Inferior parietal cortex (tissue), 1 donor: ENCODE results near the gene CD82.

Experiments
- DNase-seq: peaks from one replicate; pipeline ENCODE4 v3.0.0-alpha.2; 2016; ENCODE audit errors: extremely low spot score

The CD82 gene

DNA sequence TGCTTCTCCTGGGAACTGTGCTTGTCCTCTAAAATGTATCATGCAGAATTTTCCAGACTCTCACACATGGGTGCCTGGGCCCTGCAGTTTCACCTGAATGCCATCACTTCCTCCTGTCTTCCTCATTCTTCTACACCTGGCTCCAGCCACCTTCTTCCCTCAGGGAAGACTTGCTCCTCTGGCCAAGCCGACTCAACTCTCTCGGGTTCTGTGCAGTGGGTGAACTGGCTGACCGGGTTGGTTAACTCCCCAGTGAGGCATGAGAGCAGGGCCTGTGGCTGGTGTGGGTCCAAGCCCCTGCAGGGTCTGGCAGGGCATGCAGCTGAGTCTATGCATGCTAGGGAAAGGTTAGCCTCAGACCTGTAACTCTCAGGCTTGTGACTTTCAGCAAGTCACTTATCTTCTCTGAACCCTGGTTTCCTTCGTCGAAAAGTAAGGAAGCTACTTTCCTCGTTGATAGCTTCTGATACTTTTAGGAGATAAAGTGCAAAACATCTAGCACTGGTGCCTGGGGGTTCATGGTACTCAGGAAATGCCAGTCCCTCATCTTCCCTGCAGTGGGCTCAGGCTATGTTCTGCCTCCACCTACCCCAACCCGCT lies 11.9 kb downstream of the CD82 start:
- DNase-seq = no peak

DNA sequence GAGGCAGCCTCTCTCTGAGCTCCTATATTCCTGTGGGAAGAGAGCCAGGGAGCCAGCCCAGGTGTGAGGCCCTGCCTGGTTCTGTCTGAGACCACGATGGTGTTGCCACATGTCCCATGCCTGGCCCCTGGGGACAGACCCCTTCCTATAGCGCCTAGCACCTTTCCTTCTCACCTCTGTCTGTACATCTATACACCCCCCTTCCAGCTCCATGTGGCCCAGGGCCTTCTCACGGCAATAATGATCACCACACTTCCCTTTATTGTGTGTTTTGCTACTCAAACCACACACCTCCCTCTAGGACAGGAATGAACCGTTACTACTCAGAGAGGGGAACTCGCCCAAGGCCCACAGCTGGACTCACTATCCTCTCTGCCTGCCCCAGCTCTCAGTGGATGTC lies 12.8 kb downstream of the CD82 start:
- DNase-seq = no peak

DNA sequence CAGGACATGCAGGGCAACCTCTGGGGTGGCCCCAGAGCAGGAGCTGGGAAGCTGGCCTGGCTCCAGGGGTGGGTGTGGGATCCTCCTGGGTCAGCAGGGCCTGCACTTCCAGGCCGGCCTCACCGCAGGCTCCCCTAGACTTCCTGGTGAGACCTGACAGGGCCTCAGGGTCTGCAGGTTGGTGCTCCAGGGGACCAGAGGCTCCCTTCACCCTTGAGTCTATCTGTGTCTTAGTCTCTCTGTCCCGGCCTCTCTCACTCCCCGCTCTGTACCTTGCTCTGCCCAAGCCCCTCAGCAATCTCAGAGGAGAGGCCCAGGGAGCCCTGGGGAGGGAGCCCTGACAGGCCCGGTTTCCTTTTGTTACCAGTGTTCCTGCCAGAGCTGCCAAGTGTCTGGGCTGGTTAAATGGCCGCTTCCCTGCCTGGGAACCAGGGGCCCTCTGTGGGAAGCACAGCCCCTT lies 13.9 kb downstream of the CD82 start:
- DNase-seq = no peak

DNA sequence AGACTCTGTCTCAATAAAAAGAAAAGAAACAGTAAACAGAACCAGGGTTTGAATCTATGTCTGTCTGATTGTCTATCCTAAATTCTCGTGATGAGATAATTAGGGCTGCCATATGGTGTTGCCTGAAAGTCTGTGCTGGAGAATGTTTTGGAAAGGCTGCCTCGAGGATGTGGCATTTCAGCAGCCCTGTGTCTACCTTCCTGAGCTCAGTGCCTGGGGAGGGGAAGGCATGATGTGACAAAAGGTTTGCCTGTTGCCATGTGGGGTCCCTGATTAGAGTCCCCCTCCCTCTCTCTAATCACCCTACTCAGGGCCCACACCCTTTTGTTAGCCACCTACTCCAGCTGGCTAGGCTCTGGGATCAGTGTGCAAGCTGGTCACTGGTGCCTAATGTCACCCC lies 15.2 kb downstream of the CD82 start:
- no peak for DNase-seq

DNA sequence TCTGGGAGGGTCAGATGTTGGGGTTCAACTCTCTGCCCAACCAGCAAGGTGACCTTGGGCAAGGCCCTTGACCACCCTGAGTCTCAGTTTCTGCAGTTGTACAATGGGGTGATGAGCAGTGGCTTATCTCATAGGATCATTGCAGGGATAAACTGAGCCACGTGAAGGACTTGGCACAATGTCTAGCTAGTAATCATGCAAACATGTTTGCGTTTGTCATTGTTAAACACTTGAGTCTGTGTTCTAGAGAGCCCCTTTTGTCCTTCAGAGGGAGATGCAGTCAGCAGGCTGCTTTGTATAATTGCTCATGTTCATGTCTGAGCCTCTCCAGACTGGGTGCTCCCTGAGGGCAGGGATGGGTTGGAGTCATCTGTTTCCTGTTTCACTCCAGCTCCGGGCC lies 15.8 kb downstream of the CD82 start:
- DNase-seq = no peak

DNA sequence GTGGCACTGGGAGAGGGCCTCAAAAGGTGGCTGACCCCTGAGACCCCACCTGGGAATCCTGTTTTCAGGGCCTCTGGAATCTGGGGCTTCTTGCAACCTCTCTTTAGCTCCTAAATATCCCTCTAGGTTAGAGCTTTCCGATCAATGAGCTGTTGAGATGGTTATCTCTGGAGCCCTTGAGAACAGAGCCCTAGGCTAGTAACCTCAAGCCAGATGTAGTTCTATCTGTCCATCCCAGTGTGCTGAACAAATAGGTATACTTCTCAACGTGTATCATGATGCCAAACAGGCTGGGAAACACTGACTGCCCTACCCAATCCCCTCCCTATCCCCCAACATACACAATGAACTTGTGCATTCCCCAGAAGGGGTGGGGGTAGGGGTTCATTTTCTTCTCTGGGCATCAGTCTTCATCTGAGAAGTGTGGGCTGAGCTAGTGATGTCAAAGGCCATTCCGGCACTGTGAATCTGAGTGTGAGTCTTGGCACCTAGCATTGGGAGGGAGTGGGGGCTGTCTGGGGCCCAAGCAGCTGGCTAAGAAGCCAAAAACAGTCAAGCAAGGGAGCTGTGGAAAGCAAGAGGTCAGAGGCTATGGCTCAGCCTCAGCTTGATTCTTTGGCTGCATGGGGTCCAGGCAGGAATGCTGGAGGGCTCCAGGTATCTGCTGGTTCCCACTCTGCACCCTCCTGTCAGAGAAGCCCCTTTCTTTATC lies 17.3 kb downstream of the CD82 start:
- DNase-seq = no peak

DNA sequence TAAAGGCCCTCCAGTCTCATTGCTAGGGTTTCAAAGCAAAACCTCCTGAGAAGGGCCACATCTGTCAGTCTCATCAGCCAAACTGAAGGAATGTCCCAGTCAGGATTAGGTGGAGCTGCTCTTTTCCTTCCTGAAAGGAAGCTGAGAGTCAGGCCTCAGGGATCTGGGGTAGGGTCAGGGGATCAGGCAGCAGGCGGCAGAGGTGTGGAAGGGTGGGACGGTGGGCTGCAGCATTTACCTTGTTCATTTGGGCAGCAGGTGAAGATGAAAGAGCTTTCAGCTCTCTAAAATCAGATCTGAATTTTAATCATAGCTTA lies 17.8 kb downstream of the CD82 start:
- no peak for DNase-seq

DNA sequence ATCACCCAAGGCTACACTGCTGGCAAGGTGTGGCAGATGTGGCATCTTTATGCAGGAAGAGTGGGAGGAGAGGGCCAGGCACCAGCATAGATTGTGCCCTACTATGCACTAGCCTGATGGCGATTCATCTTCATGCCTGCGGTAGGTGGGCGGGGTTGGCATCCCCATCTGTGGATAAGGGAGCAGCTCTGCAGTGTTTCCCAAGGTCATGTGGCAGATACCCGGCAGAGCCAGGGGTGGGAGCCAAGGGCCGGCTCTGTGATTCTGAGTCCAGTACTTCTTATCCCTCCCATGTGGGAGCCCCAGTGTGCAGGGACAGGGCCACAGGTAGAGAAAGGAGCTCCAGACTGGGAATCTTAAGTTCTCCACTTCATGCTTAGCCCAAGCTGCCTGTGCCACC lies 20.0 kb downstream of the CD82 start:
- DNase-seq = no peak

DNA sequence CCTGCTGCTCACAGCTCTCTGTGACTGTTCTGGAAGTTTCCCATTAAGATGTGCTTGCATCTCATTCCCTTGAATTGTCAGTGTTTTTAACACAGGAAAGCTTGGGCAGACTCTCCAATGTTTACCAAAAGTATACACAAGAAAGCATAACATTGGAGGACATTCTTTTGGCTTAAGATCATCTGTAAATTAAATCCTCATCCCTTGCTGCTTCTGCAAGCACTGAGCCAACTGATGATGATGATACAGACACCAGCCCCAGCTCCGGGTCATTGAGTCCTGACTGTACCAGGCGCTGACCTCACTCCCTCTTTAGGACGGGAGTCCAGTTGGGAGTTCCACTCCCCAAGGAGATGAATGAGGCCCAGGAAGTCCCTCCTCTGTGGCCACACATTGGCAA lies 23.8 kb downstream of the CD82 start:
- no peak for DNase-seq

DNA sequence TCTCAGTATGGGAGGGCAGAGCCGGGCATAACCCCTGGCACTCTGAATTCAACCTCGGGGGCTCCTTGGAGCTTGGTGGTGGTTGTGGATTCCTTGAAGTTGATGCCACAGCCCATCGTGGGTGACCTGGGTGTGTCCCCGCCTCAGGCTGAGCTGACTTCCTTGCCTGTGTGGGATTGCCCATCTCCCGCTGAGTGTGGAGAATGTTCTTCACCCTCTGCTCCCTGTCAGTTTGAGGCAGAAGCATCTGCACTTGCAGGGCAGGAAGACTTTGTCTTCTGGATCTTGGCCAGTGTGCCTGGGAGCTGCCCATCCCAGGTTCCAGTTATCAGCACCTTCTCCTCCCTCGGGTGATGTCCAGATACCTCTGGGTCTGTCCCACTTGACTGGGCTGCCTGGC lies 25.3 kb downstream of the CD82 start:
- no peak for DNase-seq

DNA sequence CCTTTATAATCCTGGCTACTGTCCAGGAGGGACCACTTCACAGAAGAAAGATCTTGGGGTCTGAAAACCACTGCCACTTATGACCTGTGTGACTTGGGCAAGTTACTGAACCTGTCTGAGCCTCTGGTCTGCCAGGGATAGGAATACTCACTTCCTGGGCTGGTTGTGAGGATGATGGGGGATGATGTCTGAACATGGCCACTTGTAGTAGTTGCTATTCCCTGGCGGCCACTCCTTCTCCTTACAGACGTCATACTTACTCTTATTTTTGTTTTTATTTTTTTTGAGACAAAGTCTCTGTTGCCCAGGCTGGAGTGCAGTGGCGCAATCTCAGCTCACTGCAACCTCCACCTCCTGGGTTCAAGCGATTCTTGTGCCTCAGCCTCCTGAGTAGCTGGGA lies 26.1 kb downstream of the CD82 start:
- DNase-seq = no peak

DNA sequence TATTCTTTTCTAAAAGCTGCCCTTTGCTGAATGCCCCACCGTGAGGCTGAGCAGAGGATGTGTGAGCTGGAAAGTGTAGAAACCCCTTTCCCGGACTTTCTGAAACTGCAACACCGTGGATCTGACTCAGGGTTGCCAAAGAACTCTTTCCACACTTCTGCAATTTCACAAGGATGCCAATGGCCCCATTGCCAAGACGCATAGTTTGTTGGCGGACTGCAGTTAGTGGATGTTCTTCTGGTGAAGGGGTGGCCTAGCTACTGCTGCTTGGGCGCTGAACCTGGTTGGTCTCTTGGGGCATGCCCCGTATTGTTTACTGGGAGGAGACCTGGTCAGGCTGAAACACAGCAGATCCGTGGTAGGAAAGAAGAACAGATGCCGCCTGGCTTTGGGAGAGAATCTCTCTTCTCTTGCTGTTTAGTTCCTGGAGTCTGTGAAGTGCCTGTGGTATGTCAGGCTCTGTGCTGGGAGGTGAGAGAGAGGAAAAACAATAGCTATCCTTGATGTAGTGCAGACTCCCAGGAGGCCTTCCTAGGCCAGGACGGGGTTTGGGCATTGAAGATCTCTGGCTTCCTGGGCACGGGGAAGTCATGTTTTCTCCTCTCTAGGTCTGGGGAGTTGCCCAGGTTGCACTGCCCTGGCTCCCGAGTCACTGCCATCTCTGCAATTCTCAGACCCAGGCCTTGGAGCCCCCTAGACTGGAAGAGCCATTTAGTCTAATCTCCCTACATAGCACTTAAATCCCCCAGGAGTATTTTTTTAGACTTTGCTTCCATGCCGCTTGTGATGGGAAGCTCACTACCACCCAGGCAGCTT lies 26.9 kb downstream of the CD82 start:
- no peak for DNase-seq

DNA sequence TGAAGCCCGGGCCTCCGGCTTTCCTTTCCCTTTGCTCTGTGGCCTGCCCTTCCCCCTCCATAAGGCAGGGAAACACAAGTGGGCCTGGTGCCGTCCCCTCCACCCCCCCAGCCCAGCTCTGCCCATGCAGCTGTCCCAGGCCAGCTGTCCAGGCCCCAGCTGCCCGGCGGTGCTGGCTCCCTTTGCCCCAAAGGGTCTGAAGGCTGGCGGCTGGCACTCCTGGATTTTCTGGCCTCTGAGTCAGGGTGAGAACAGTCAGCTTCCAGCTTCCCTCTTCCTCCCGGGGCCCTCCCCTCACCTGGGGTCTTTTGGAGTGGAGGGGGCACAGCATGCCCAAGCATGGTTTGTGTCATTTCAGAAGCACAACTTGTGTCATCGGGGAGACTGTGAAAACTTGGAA lies 27.8 kb downstream of the CD82 start:
- DNase-seq = peak; percentile 57

DNA sequence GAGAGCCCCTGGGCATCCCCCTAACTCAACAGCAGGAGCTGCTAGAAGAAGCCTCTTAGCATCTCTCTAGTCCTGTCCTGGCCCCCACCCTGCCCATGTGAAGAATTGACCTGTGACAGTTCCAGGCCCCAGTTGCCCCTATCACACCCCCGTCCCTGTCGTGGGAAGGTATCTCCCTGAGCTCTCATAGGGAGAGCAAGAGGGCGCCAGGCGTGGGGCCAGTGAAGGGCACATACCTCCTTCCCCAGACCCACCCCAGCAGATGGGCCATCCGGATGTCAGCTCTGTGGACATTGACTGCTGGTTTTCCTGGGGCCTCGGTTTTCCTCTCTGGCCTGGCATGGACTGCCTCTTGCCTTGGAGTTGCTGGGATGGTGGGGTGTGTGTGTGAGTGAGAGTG lies 29.5 kb downstream of the CD82 start:
- no peak for DNase-seq

DNA sequence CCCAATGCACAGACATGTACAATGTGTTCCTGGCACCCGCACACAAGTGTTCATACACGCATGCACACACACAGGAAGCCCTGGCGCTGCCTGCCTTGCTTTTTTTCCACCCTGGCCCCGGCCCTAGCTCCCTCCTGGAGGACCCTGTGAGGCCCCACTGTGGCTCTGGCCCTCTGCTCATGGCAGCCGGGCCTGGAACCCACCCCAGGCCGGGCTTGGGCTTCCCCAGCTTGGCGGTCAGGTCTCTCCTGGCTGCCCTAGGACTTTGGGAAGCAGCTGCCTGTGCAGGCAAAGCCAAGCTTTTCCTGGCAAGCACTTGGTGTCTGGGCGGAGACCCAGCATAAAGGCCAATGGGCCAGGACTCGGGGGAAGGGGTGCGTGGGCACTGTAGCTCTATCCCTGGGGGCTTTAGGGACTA lies 30.5 kb downstream of the CD82 start:
- peak; percentile 50 for DNase-seq

DNA sequence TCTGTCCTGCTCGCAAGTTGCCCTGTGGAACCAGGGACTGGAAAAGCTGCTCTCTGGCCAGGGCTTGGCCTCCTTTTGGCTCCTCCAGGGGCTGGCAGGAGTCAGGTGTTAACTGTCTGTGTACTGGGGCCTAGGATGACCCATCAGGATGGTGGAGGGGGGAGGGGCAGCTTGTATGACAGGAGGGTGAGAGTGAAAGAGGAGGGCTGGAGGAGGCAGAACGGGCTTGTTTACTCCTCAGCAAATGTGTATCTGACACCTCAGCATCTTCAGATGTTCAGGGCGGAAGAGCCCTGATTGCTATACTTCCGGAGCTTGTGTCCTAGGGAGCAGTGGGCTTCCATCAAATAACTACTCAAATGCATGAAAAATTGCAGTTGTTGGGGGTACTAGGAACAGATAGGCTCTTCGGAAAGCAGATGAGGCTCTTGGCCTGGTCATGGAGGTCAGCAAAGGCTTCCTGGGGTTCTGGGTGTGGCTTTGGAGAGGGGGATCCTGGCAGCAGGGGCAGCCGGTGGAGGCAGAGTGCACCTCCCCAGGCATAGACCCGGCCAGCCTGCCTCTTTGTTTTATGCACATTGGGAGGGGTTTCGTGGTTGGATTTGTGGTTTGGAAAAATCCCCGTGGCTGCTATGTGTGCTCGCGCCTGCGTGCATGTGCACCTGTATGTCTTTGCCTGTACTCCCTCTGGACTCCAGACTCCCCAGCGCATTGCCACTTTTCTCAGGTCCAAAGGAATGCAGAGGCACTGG lies 31.2 kb downstream of the CD82 start:
- DNase-seq = no peak

DNA sequence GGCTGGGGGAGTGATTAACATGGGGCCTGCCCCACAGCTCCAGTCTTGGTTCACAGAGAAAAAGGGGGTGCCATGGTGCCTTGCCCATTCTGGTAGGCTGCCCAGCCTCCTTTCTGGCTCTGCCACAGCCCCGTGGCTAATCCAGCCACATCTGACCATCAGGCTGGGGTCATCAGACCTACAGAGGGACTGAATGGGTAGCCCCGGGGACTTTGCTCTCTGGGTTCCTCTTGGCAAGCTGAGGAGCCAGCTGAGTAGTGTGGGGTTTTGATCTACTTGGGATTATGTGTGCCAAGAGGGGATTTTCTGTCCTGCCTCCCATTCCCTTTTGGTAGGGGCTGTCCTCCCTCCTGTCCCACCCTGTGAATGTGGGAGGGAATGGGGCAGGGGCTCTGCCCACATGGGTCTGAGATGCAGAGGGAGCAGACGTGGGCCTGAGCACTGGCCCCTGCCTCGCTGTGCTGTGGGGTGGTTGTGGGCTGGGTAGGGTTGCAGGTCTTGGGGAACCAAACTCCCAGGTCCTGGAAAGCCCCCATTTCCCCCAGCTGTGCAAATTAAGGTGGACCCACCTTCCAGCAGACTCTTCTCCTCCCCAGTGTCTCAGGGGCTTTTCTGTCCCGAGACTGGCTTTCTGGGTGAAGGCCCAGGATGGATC lies 32.0 kb downstream of the CD82 start:
- DNase-seq = no peak

DNA sequence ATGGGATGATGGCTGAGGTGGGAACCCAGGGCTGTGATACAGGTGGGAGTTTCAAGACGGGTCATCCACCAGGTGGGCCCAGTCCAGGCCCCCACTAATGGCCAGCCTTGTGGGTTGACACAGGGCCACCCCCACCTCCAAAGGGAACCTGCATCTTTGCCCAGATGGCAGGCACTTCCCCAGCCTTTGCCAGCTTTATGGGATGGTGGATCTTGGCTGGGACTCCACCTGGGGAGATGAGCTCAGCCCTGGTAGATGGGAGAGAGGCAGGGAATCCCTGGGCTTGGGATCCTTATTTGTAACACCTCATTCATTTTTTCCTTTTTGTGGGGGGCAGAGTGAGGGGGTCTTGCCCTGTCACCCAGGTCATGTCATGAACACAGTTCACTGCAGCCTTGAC lies 33.4 kb downstream of the CD82 start:
- no peak for DNase-seq

DNA sequence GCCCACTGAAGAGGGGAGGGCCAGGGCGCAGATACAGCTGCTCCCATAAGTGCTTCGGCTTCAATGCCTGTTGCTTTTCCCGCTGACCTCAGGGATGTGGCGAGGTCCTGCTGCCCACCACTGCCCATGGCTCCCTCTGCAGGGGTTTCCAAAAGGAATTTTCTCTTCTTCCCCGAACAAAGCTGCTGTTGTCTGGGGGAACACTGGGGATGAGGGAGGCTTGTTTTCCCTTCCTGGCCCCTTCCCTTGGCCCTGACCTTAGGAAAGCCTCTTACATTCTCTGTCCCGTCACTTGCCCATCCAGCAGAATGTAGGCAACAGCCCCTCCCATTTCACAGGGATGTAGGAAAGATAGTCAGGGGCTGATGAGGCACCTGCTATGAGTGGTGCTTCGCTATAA lies 34.8 kb downstream of the CD82 start:
- DNase-seq = no peak

DNA sequence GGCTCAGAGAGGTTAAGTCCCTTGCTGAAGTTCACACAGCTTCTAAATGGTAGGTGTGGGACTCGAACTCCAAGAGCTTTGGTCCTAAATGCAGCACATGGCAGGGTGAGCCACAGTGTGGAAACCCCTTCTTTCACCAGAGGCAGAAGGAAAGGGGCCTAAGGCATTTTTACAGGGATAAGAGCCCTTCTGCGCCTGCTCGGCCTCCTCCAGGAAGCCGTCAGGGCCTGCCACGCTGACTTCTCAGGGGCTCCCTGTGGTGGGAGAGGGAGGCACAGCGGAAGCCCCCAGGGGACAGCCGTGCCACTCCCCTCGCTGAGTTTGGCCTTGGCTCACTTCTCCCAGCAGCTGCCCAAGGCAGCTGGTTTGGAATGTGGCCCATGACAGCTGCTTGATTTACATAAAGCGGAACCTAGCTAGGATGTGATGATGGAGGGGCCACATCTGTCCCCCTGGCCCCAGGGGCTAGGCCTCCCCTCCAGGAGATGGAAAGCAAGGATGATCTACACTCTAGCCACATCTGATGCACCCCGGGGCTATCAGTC lies 35.4 kb downstream of the CD82 start:
- DNase-seq = no peak
